H9 (cell line): Measurements from ENCODE around the gene GLIS2. TPM values are rescaled to one million over a fixed set of nuclear protein-coding genes. Genes with fewer than 3 reads are reported as not detected.
A peak's percentile ranks its signal among the peaks of the same experiment; 100 is the strongest.

Experiments used
- DNase-seq: peaks from one replicate; pipeline ENCODE4 v3.0.0-alpha.2; 2017
- H2AFZ ChIP-seq: one replicate; pipeline ENCODE4 v1.6.1; 2013; ENCODE audit warnings: mild to moderate bottlenecking, low read length, control low read depth, moderate library complexity
- H2AK5ac ChIP-seq: 2 replicates; pipeline ENCODE4 v1.6.1; 2013; ENCODE audit warnings: low read length, control low read depth, mixed read lengths; ENCODE audit not compliant: insufficient read length
- H2BK120ac ChIP-seq: one replicate; pipeline ENCODE4 v1.6.1; 2013; ENCODE audit warnings: low read depth, mild to moderate bottlenecking, low read length, control low read depth, inconsistent platforms; ENCODE audit not compliant: poor library complexity, severe bottlenecking
- H2BK12ac ChIP-seq: 2 replicates; pipeline ENCODE4 v1.6.1; 2013; ENCODE audit warnings: low read length, control low read depth, mixed read lengths, low read depth; ENCODE audit not compliant: insufficient read length
- H2BK15ac ChIP-seq: 2 replicates; pipeline ENCODE4 v1.6.1; 2013; ENCODE audit warnings: low read depth, low read length, control low read depth
- H2BK20ac ChIP-seq: one replicate; pipeline ENCODE4 v1.6.1; 2013; ENCODE audit warnings: low read depth, mild to moderate bottlenecking, low read length, control low read depth, inconsistent platforms; ENCODE audit not compliant: poor library complexity, severe bottlenecking
- H2BK5ac ChIP-seq: 2 replicates; pipeline ENCODE4 v1.6.1; 2013; ENCODE audit warnings: low read length, control low read depth, mixed read lengths; ENCODE audit not compliant: insufficient read length
- H3K14ac ChIP-seq: 2 replicates; pipeline ENCODE4 v1.6.1; 2013; ENCODE audit warnings: low read length, control low read depth; ENCODE audit not compliant: insufficient read depth
- H3K18ac ChIP-seq: 2 replicates; pipeline ENCODE4 v1.6.1; 2013; ENCODE audit warnings: low read depth, mild to moderate bottlenecking, mixed read lengths, low read length, control low read depth; ENCODE audit not compliant: insufficient read length
- H3K23ac ChIP-seq: 2 replicates; pipeline ENCODE4 v1.6.1; 2013; ENCODE audit warnings: low read length, control low read depth, mixed read lengths, low read depth; ENCODE audit not compliant: insufficient read length
- H3K23me2 ChIP-seq: 2 replicates; pipeline ENCODE4 v1.6.1; 2013; ENCODE audit warnings: low read depth, mild to moderate bottlenecking, mixed read lengths, low read length, control low read depth; ENCODE audit not compliant: insufficient read length, poor library complexity, severe bottlenecking
- H3K27ac ChIP-seq: 2 replicates; pipeline ENCODE4 v1.5.1; 2013; ENCODE audit warnings: low read length, control low read depth, mixed read lengths, low read depth; ENCODE audit not compliant: insufficient read length
- H3K27me3 ChIP-seq: 2 replicates; pipeline ENCODE4 v1.6.1; 2013; ENCODE audit warnings: low read length, control low read depth, inconsistent platforms; ENCODE audit not compliant: insufficient read depth
- H3K4ac ChIP-seq: 2 replicates; pipeline ENCODE4 v1.6.1; 2013; ENCODE audit warnings: low read depth, mild to moderate bottlenecking, control low read depth, inconsistent platforms, low read length, moderate library complexity
- H3K4me1 ChIP-seq: 2 replicates; pipeline ENCODE4 v1.6.1; 2013; ENCODE audit warnings: low read length, control low read depth, inconsistent platforms; ENCODE audit not compliant: insufficient read depth
- H3K4me2 ChIP-seq: 2 replicates; pipeline ENCODE4 v1.6.1; 2013; ENCODE audit warnings: low read length, control low read depth, mixed read lengths; ENCODE audit not compliant: insufficient read length, insufficient read depth
- H3K56ac ChIP-seq: 2 replicates; pipeline ENCODE4 v1.6.1; 2013; ENCODE audit warnings: low read depth, mild to moderate bottlenecking, mixed read lengths, low read length, control low read depth; ENCODE audit not compliant: insufficient read length
- H3K79me1 ChIP-seq: 2 replicates; pipeline ENCODE4 v1.6.1; 2013; ENCODE audit warnings: low read depth, mild to moderate bottlenecking, moderate library complexity, low read length, control low read depth, inconsistent platforms; ENCODE audit not compliant: insufficient read depth, poor library complexity, severe bottlenecking
- H3K79me2 ChIP-seq: 2 replicates; pipeline ENCODE4 v1.6.1; 2013; ENCODE audit warnings: low read length, control low read depth, inconsistent platforms; ENCODE audit not compliant: insufficient read depth
- H3K9ac ChIP-seq: 2 replicates; pipeline ENCODE4 v1.6.1; 2013; ENCODE audit warnings: low read length, control low read depth, mixed read lengths; ENCODE audit not compliant: insufficient read length; ENCODE audit errors: extremely low read depth
- H3K9me3 ChIP-seq: one replicate; pipeline ENCODE4 v1.6.1; 2013; ENCODE audit warnings: low read depth, low read length, inconsistent platforms; ENCODE audit not compliant: control insufficient read depth
- H3T11ph ChIP-seq: one replicate; pipeline ENCODE4 v1.6.1; 2013; ENCODE audit warnings: mild to moderate bottlenecking, low read length, control low read depth, inconsistent platforms
- H4K20me1 ChIP-seq: one replicate; pipeline ENCODE4 v1.6.1; 2013; ENCODE audit not compliant: control insufficient read depth, insufficient read length, insufficient read depth
- H4K5ac ChIP-seq: 2 replicates; pipeline ENCODE4 v1.6.1; 2013; ENCODE audit warnings: low read depth, mild to moderate bottlenecking, mixed read lengths, low read length, control low read depth; ENCODE audit not compliant: insufficient read length
- H4K8ac ChIP-seq: replicated peaks from 2 replicates; pipeline ENCODE4 v1.6.1; 2013; ENCODE audit warnings: low read length, control low read depth, mixed read lengths, low read depth; ENCODE audit not compliant: insufficient read length
- H4K91ac ChIP-seq: 2 replicates; pipeline ENCODE4 v1.6.1; 2013; ENCODE audit warnings: low read depth, mild to moderate bottlenecking, moderate library complexity, mixed read lengths, low read length, control low read depth; ENCODE audit not compliant: insufficient read length
- H3K27ac Mint-ChIP-seq, 3 experiments: 2 replicates in 2 of 3; 3 replicates in 1 of 3; pipeline ENCODE4 v1.8.0; 2020 to 2021; ENCODE audit warnings: mixed read lengths in 3 of 3, mild to moderate bottlenecking in 1 of 3, moderate library complexity in 1 of 3
- H3K27me3 Mint-ChIP-seq: 2 replicates; pipeline ENCODE4 v1.8.0; 2021; ENCODE audit warnings: low read depth, mild to moderate bottlenecking, moderate library complexity, mixed read lengths
- H3K36me3 Mint-ChIP-seq, 3 experiments: 2 replicates in 2 of 3; 3 replicates in 1 of 3; pipeline ENCODE4 v1.8.0; 2020 to 2021; ENCODE audit warnings: low read depth in 3 of 3, mixed read lengths in 3 of 3; ENCODE audit not compliant: insufficient read depth in 1 of 3
- H3K4me1 Mint-ChIP-seq, 2 experiments: 2 replicates each; pipeline ENCODE4 v1.8.0; 2020; ENCODE audit warnings: mixed read lengths in 2 of 2
- H3K4me3 Mint-ChIP-seq, 2 experiments: 2 replicates in 1 of 2; 3 replicates in 1 of 2; pipeline ENCODE4 v1.8.0; 2020 to 2021; ENCODE audit warnings: mild to moderate bottlenecking in 2 of 2, mixed read lengths in 2 of 2, moderate library complexity in 1 of 2
- H3K9me3 Mint-ChIP-seq, 2 experiments: 2 replicates in 1 of 2; 3 replicates in 1 of 2; pipeline ENCODE4 v1.8.0; 2020; ENCODE audit warnings: mild to moderate bottlenecking in 2 of 2, mixed read lengths in 2 of 2, moderate library complexity in 1 of 2
- WGBS: extraction: QIAGEN DNeasy Blood & Tissue Kit; methylation state at CpG from one replicate; pipeline ENCODE4 v1.1.7; 2013; ENCODE audit warnings: missing lambda C conversion rate, low lambda C conversion rate, mixed read lengths; ENCODE audit not compliant: insufficient read length; ENCODE audit errors: extremely low coverage; 5-methylcytosine and 5-hydroxymethylcytosine counted together
- total RNA-seq: library from RNA; stranded (reverse); gene quantifications from 2 replicates; pipeline ENCODE4 v1.2.1, GENCODE V29; 2021
- TF ChIP-seq, protein P1 (sequence below): fragments of 200-600 bp; sonication (generic); conservative IDR thresholded peaks from 3 replicates; pipeline ENCODE4 v1.8.0; 2021; ENCODE audit warnings: antibody characterized with exemption, mild to moderate bottlenecking

GLIS2 gene
- total RNA-seq, 1 experiment from 2014 or later, result 14.3 TPM

DNA sequence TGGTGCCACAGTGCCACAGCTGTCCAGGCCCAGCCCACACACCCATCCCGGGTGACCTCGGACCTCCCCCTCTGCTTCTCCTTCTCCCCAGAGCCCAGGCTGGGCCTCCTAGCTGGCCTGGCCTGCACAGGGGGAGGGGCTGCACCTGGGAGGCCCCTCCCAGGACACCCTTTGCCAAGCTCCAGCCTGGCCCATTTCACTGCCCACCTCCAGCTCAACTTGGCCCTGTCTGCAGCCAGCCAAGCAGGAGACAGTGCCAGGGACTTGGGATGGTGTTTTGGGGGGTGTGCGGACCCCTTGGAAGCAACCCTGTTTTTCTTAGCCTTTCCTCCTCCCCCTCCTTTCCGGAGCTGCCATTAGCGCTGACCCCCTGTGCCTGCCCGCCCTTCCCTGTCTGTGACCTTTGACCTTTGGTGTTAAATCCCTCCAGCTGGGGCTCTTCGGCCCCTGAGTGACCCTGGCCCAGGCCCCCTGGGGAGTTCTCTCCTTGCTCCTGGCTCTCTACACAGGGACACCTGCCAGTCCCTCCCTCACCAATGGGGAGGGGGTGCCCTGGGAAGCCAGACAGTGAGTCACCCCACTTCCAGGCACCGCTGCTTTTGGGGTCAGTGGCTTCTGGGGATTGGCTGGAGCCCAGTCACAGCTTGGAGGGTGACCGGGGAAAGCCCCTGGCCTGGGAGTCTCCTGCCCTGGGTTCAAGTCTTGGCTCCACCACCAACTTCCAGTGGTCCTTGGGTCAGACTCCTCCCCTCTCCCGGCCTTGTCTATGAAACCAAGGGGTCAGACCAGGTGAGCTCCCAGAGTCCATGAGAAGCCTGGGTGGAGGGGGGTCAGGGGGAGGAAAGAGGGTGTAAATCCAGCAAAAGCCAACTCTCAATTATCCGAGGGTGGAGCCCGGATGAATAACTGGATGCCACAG is 1.9 kb downstream of the GLIS2 start:
- H2BK12ac ChIP-seq, result no peak overlapping the region
- no peaks in the 10 kb centered on the region; the same call in 1 of the 2 replicates for H3K27me3 ChIP-seq
- no peak overlapping the region for H3K14ac ChIP-seq
- no peak overlapping the region for H2AK5ac ChIP-seq
- peaks cover 6% of the 10 kb centered on the region; the same call in 1 of the 2 replicates for H3K79me2 ChIP-seq
- H3K23ac ChIP-seq, result no peak overlapping the region
- H2BK5ac ChIP-seq, result no peak overlapping the region
- no peaks in the 10 kb centered on the region for H3K9me3 ChIP-seq
- peaks cover 12% of the 10 kb centered on the region for H3K23me2 ChIP-seq
- H4K20me1 ChIP-seq, result peaks cover 3% of the 10 kb centered on the region
- no peak overlapping the region for H4K91ac ChIP-seq
- H3K27ac ChIP-seq, result no peak overlapping the region
- no peak overlapping the region for H3K56ac ChIP-seq
- H2BK15ac ChIP-seq, result no peak overlapping the region
- H2AFZ ChIP-seq, result no peak overlapping the region
- 0 out of 2 replicates have a peak, but pooled peaks cover 3% of the 10 kb centered on the region for H3K4me1 ChIP-seq
- Mint-ChIP-seq H3K27ac (peak overlapping the region in 1 of 3 experiments; percentile 58; a peak in 1 of 7 replicates), H3K27me3 (peaks cover 17% of the 10 kb centered on the region), H3K9me3 (peaks cover 0 to 3% of the 10 kb centered on the region in 2 experiments; a peak in 1 of 5 replicates), H3K36me3 (0 out of 7 replicates have a peak, but pooled peaks cover 0 to 2% (median 0%) of the 10 kb centered on the region in 3 experiments), H3K4me3 (peak overlapping the region; percentile 31 to 65; a peak in 3 of 5 replicates), H3K4me1 (peaks cover 7 to 35% of the 10 kb centered on the region in 2 experiments)
- H3K18ac ChIP-seq, result no peak overlapping the region
- DNase-seq, result no peak
- no peak overlapping the region for H3K4me2 ChIP-seq
- WGBS, result no CpG with 5 or more reads among the region's 12 CpGs
- no peak overlapping the region for H3K9ac ChIP-seq
- no peak overlapping the region for H2BK120ac ChIP-seq
- no peak overlapping the region for H2BK20ac ChIP-seq
- H4K5ac ChIP-seq, result no peak overlapping the region
- TF ChIP-seq, protein P1, sequence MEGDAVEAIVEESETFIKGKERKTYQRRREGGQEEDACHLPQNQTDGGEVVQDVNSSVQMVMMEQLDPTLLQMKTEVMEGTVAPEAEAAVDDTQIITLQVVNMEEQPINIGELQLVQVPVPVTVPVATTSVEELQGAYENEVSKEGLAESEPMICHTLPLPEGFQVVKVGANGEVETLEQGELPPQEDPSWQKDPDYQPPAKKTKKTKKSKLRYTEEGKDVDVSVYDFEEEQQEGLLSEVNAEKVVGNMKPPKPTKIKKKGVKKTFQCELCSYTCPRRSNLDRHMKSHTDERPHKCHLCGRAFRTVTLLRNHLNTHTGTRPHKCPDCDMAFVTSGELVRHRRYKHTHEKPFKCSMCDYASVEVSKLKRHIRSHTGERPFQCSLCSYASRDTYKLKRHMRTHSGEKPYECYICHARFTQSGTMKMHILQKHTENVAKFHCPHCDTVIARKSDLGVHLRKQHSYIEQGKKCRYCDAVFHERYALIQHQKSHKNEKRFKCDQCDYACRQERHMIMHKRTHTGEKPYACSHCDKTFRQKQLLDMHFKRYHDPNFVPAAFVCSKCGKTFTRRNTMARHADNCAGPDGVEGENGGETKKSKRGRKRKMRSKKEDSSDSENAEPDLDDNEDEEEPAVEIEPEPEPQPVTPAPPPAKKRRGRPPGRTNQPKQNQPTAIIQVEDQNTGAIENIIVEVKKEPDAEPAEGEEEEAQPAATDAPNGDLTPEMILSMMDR, result no peak
- no peak overlapping the region for H3K4ac ChIP-seq
- H3K79me1 ChIP-seq, result no peaks in the 10 kb centered on the region
- H3T11ph ChIP-seq, result no peak overlapping the region
- no peak overlapping the region for H4K8ac ChIP-seq
